B cell (primary cell): Measurements from ENCODE around the gene SLF2. TPM values are rescaled to one million over a fixed set of nuclear protein-coding genes. Genes with fewer than 3 reads are reported as not detected.

ENCODE experiments used
- ATAC-seq: fragments of 200-7000 bp; cut with Tn5 transposase; one replicate; pipeline ENCODE4 v1.10.0; 2021; ENCODE audit warnings: low read depth, mild to moderate bottlenecking, moderate number of reproducible peaks, moderate library complexity
- CTCF ChIA-PET: fragments of 350-600 bp; sonication (Branson Sonifier 250); formaldehyde crosslinking; loops from one replicate; lab custom pipeline; 2021; ENCODE audit warnings: antibody characterized with exemption, inconsistent platforms; lab: Charles Lee
- POLR2A ChIA-PET: fragments of 350-600 bp; sonication (Branson Sonifier 250); formaldehyde crosslinking; loops from one replicate; lab custom pipeline; 2021; ENCODE audit warnings: antibody characterized with exemption; lab: Charles Lee
- DNase-seq: peaks from one replicate; pipeline ENCODE4 v3.0.0; 2013
- H2AFZ ChIP-seq: 2 replicates; pipeline ENCODE4 v1.6.1; 2012; ENCODE audit warnings: mild to moderate bottlenecking, low read depth, low read length; ENCODE audit not compliant: insufficient read depth, poor library complexity, severe bottlenecking
- H3K27ac ChIP-seq, 2 donors: 1 replicate in 1 of 2; 2 replicates in 1 of 2; pipeline ENCODE4 v1.5.1; 2012 to 2013; ENCODE audit warnings: low read length in 2 of 2, mild to moderate bottlenecking in 2 of 2, moderate library complexity in 1 of 2
- H3K27me3 ChIP-seq, 4 experiments: fragments of 200-600 bp in 1 of 4; sonication (generic) in 1 of 4; replicated peaks in 1 of 4; 1 replicate in 2 of 4; 2 replicates in 2 of 4; pipeline versions ENCODE4 v1.6.1 to v1.7.0; 2013 to 2016; ENCODE audit warnings: low read length in 3 of 4, mild to moderate bottlenecking in 2 of 4, mixed read lengths in 1 of 4, moderate library complexity in 1 of 4; ENCODE audit not compliant: insufficient read depth in 4 of 4, control insufficient read depth in 3 of 4; ENCODE audit errors: control extremely low read depth in 1 of 4
- H3K36me3 ChIP-seq, 2 experiments: replicated peaks in 1 of 2; 1 replicate in 1 of 2; 2 replicates in 1 of 2; pipeline versions ENCODE4 v1.6.1 to v1.7.1; 2013; ENCODE audit warnings: low read length in 1 of 2; ENCODE audit not compliant: insufficient read depth in 2 of 2, control insufficient read depth in 1 of 2; ENCODE audit errors: control extremely low read depth in 1 of 2, extremely low read depth in 1 of 2
- H3K4me1 ChIP-seq, 2 donors: fragments of 200-600 bp in 1 of 2; sonication (generic) in 1 of 2; 1 replicate in 1 of 2; 2 replicates in 1 of 2; pipeline versions ENCODE4 v1.5.1 to v1.6.1; 2013 to 2017; ENCODE audit warnings: low read length in 2 of 2; ENCODE audit not compliant: control insufficient read depth in 2 of 2, insufficient read depth in 2 of 2
- H3K4me2 ChIP-seq: replicated peaks from 2 replicates; pipeline ENCODE3; 2012; ENCODE audit warnings: mild to moderate bottlenecking, low read depth, low read length; ENCODE audit not compliant: poor library complexity, severe bottlenecking
- H3K4me3 ChIP-seq, 5 experiments: fragments of 200-600 bp in 1 of 5; sonication (generic) in 1 of 5; 1 replicate in 3 of 5; 2 replicates in 2 of 5; pipeline versions ENCODE4 v1.5.1 to v1.7.0; 2011 to 2016; ENCODE audit warnings: low read length in 4 of 5, mild to moderate bottlenecking in 4 of 5, low read depth in 2 of 5, control low read depth in 1 of 5, moderate library complexity in 1 of 5; ENCODE audit not compliant: insufficient read depth in 1 of 5; ENCODE audit errors: control extremely low read depth in 1 of 5, extremely low read depth in 1 of 5
- H3K79me2 ChIP-seq: fragments of 200-600 bp; sonication (generic); one replicate; pipeline ENCODE4 v1.6.0; 2016; ENCODE audit warnings: low read length; ENCODE audit not compliant: control insufficient read depth, insufficient read depth
- H3K9ac ChIP-seq: fragments of 200-600 bp; sonication (generic); 2 replicates; pipeline ENCODE4 v1.6.1; 2017; ENCODE audit warnings: mild to moderate bottlenecking, low read length, moderate library complexity
- H3K9me3 ChIP-seq, 3 donors: one replicate each; pipeline versions ENCODE4 v1.6.1 to v1.7.1; 2013; ENCODE audit warnings: low read length in 2 of 3; ENCODE audit not compliant: control insufficient read depth in 2 of 3, insufficient read depth in 1 of 3; ENCODE audit errors: control extremely low read depth in 1 of 3
- H4K20me1 ChIP-seq: 2 replicates; pipeline ENCODE4 v1.6.0; 2012; ENCODE audit warnings: mild to moderate bottlenecking, low read length; ENCODE audit not compliant: insufficient read depth, control insufficient read depth, poor library complexity, severe bottlenecking
- H3K27ac Mint-ChIP-seq: one replicate; pipeline ENCODE4 v1.8.0; 2021; ENCODE audit warnings: mixed read lengths
- H3K27me3 Mint-ChIP-seq: one replicate; pipeline ENCODE4 v1.8.0; 2021; ENCODE audit warnings: mixed read lengths
- H3K4me1 Mint-ChIP-seq: one replicate; pipeline ENCODE4 v1.8.0; 2021; ENCODE audit warnings: mixed read lengths
- H3K4me3 Mint-ChIP-seq: one replicate; pipeline ENCODE4 v1.8.0; 2021; ENCODE audit warnings: mixed read lengths
- H3K9me3 Mint-ChIP-seq: one replicate; pipeline ENCODE4 v1.8.0; 2022; ENCODE audit warnings: mixed read lengths; ENCODE audit not compliant: insufficient read depth
- CTCF ChIP-seq: fragments of 200-600 bp; IDR thresholded peaks from one replicate; pipeline ENCODE4 v1.8.0; 2022; ENCODE audit warnings: antibody characterized with exemption, mild to moderate bottlenecking
- EZH2 ChIP-seq: IDR thresholded peaks from 2 replicates; pipeline ENCODE4 v1.6.1; 2012; ENCODE audit warnings: borderline replicate concordance, low read depth, mild to moderate bottlenecking, moderate library complexity, low read length; ENCODE audit not compliant: insufficient read depth, poor library complexity, severe bottlenecking
- WGBS: methylation state at CpG from one replicate; pipeline ENCODE4 v1.1.5; 2013; ENCODE audit warnings: missing lambda C conversion rate; ENCODE audit not compliant: insufficient coverage; 5-methylcytosine and 5-hydroxymethylcytosine counted together
- intact Hi-C: fragments of 100-400 bp; cut with micrococcal nuclease; formaldehyde crosslinking; loops from one replicate; pipeline ENCODE4 v1.10.0; 2022
- polyA plus RNA-seq: library from polyadenylated mRNA; depleted of rRNA; stranded (reverse); fragments of >200 nt; gene quantifications from 2 replicates; pipeline ENCODE4 v1.2.3, GENCODE V29; 2012
- total RNA-seq, 2 donors: library from RNA; stranded (reverse); fragments of 120-200 nt in 1 of 2; gene quantifications; 1 replicate in 1 of 2; 2 replicates in 1 of 2; pipeline versions ENCODE4 v1.2.3 to v1.2.4, GENCODE V29; 2013 to 2022

The SLF2 gene
- total and polyA plus RNA-seq, 2 donors (not counting 1 experiment from before 2014, with no cell fraction given), result 11.8 to 65.6 TPM

DNA sequence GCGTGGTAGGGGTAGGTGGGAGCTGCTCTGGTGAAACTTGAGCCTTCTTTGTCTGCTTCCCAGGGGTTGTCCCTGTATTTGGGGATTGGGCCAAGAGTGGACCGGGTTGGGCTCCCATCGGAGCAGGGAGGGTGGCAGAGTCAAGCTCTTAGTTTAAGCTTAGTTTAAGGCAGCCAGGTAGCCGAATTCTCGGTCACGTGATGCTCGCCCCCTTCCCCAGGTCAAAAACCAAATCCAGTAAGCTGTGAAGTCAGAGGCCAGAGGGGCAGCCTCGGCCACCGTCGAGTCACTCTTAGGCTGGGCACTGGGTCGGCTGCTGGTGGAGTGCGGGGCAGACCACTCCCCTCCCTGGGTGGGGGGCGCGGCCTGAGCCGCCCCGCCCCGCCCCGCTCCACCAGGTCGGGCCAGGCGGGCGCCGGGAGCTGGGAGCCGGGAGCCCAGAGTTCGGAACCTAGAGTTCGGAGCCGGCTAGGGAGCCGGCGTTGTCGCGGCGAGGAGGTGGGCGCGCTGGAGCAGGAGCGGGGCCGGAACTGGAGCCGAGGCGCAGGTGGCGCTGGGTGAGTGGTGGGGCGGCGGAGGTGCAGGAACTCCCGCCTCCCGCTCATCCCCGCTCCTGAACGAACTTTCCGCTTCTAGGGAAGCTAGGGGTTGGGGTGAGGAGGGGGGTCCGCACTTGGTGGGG is 84.1 kb downstream of the SLF2 start:
- Histone ChIP-seq H3K4me2 (peak overlapping the region; percentile 95), H3K4me1 (peaks cover 22 to 34% of the 10 kb centered on the region in 2 donors), H3K4me3 (peak overlapping the region; percentile 53 to 89 (median 86)), H3K79me2 (no peaks in the 10 kb centered on the region), H3K27me3 (peaks cover 0 to 2% (median 0%) of the 10 kb centered on the region in 4 experiments), H3K36me3 (peaks cover 0 to 7% of the 10 kb centered on the region in 2 experiments), H3K9me3 (no peaks in the 10 kb centered on the region), H3K27ac (peak overlapping the region; percentile 84 to 87), H2AFZ (peak overlapping the region; percentile 81), H3K9ac (peak overlapping the region; percentile 81), H4K20me1 (peaks cover 16% of the 10 kb centered on the region)
- DNase-seq (no peak), ATAC-seq (peak; percentile 29)
- POLR2A ChIA-PET, result interaction anchor here (1.1 to 3.4 kb wide), 3 partner anchors 9 to 46 kb away, joined by 5 to 15 read pairs (median 6); partner anchors contain the start of genes MRPL43, PDZD7, SFXN3 and TWNK
- H3K27me3 Mint-ChIP-seq, result no peaks in the 10 kb centered on the region
- H3K27ac Mint-ChIP-seq, result peak overlapping the region; percentile 97
- peak overlapping the region; percentile 95 for H3K4me3 Mint-ChIP-seq
- TF ChIP-seq CTCF (no peak), EZH2 (no peak)
- 3% methylated on average over 38 of the region's 46 CpGs for WGBS
- peaks cover 29% of the 10 kb centered on the region for H3K4me1 Mint-ChIP-seq
- no peaks in the 10 kb centered on the region for H3K9me3 Mint-ChIP-seq
- intact Hi-C loops, result loop anchor here (1.0 to 5.0 kb wide), 3 partner anchors 10 to 1375 kb away; partner anchors contain the start of genes MRPL43, SLC25A28, SLF2 and TWNK
- CTCF ChIA-PET, result interaction anchor here (0.7 to 8.4 kb wide), 18 partner anchors 8 to 784 kb away, joined by 3 to 70 read pairs (median 6); partner anchors contain the start of genes HIF1AN, MRPL43, PDZD7 and SFXN3
